Esophagus muscularis mucosa (tissue), 4 donors: ENCODE measurements around the gene SSBP2. TPM values are rescaled to one million over a fixed set of nuclear protein-coding genes. Genes with fewer than 3 reads are reported as not detected.

ENCODE experiments used
- DNase-seq: peaks from one replicate; pipeline ENCODE4 v3.0.0-alpha.2; 2017; ENCODE audit errors: extremely low spot score
- H3K27ac ChIP-seq, 4 donors: fragments of 200-600 bp; sonication (generic); replicated peaks in 1 of 4; 1 replicate in 3 of 4; 2 replicates in 1 of 4; pipeline ENCODE4 v1.5.1; 2016 to 2019; ENCODE audit warnings: mild to moderate bottlenecking in 1 of 4
- H3K27me3 ChIP-seq, 4 donors: fragments of 200-600 bp; sonication (generic); one replicate each; pipeline versions ENCODE4 v1.5.1 to v1.6.0; 2016 to 2019
- H3K36me3 ChIP-seq, 4 donors: fragments of 200-600 bp; sonication (generic); one replicate each; pipeline ENCODE4 v1.5.1; 2016 to 2019
- H3K4me1 ChIP-seq, 4 donors: fragments of 200-600 bp; sonication (generic); one replicate each; pipeline ENCODE4 v1.5.1; 2016 to 2019
- H3K4me3 ChIP-seq, 4 donors: fragments of 200-600 bp; sonication (generic); 1 replicate in 2 of 4; 2 replicates in 2 of 4; pipeline ENCODE4 v1.5.1; 2016 to 2019; ENCODE audit warnings: mild to moderate bottlenecking in 4 of 4, moderate library complexity in 1 of 4
- H3K9me3 ChIP-seq, 4 donors: fragments of 200-600 bp; sonication (generic); 1 replicate in 3 of 4; 2 replicates in 1 of 4; pipeline ENCODE4 v1.5.1; 2016 to 2019
- CTCF ChIP-seq, 3 experiments: fragments of 200-600 bp in 2 of 3; fragments of 450-650 bp in 1 of 3; sonication (generic) in 2 of 3; IDR thresholded peaks; one replicate each; pipeline ENCODE4 v1.5.1; 2017 to 2019; ENCODE audit warnings: antibody characterized with exemption in 3 of 3, mild to moderate bottlenecking in 2 of 3, moderate library complexity in 1 of 3
- EP300 ChIP-seq: sonication (generic); formaldehyde crosslinking; IDR thresholded peaks from one replicate; pipeline ENCODE4 v1.6.1; 2017; ENCODE audit warnings: antibody characterized with exemption
- POLR2A ChIP-seq: fragments of 450-650 bp; IDR thresholded peaks from one replicate; pipeline ENCODE4 v1.6.1; 2017; ENCODE audit warnings: antibody characterized with exemption, moderate library complexity, mild to moderate bottlenecking, low read depth
- POLR2AphosphoS5 ChIP-seq, 2 donors: sonication (generic); formaldehyde crosslinking; IDR thresholded peaks; one replicate each; pipeline ENCODE4 v1.6.1; 2017; ENCODE audit warnings: antibody characterized with exemption in 2 of 2
- WGBS: methylation state at CpG from one replicate; pipeline ENCODE4 v1.1.5; 2018; 5-methylcytosine and 5-hydroxymethylcytosine counted together
- intact Hi-C: fragments of 100-400 bp; cut with DNase I; formaldehyde crosslinking; loops from one replicate; pipeline ENCODE4 v1.15.1; 2023
- total RNA-seq, 4 donors: library from RNA; depleted of rRNA; stranded (reverse); fragments of >200 nt; gene quantifications; one replicate each; pipeline versions ENCODE4 v1.1.0 to v1.2.1, GENCODE V29; 2016

Gene SSBP2
- total RNA-seq, 4 donors from 2014 or later, result 62.9 to 97.2 (median 74.2) TPM

- 1% methylated on average over 15 of the region's 90 CpGs for WGBS
- intact Hi-C loops, result loop anchor here (1.0 to 5.0 kb wide), 3 partner anchors 101 to 323 kb away; partner anchors contain the start of gene ATG10
- no peak for DNase-seq
- no peaks in the 10 kb centered on the region for H3K27me3 ChIP-seq
- no peaks in the 10 kb centered on the region for H3K9me3 ChIP-seq
- H3K27ac ChIP-seq, result peak overlapping the region; percentile 96 to 100 (median 98)
- TF ChIP-seq POLR2A, result peak; percentile 26
- TF ChIP-seq POLR2AphosphoS5 (IDR thresholded peaks at IDR 0.05), result no peak
- no peak for TF ChIP-seq CTCF (IDR thresholded peaks at IDR 0.05)
- no peak for TF ChIP-seq EP300
- H3K4me3 ChIP-seq, result peak overlapping the region; percentile 87 to 93 (median 93)
- H3K4me1 ChIP-seq, result peaks cover 27 to 81% (median 75%) of the 10 kb centered on the region in 4 donors
- no peaks in the 10 kb centered on the region for H3K36me3 ChIP-seq
These were observed 439 bp downstream of the SSBP2 start for GRCh38 chr5:81750308-81751008.

GRCh38 chr5:81749561-81750307 is 1.2 kb downstream of the SSBP2 start:
- intact Hi-C loops, result loop anchor here (2.0 to 10.0 kb wide), 4 partner anchors 223 to 445 kb away; partner anchors contain the start of genes ATG10 and ZCCHC9
- H3K27me3 ChIP-seq, result no peaks in the 10 kb centered on the region
- H3K4me1 ChIP-seq, result peaks cover 20 to 82% (median 75%) of the 10 kb centered on the region in 4 donors
- under 1% methylated on average over 24 of the region's 61 CpGs for WGBS
- no peak for TF ChIP-seq POLR2A
- no peak for TF ChIP-seq EP300
- TF ChIP-seq CTCF (IDR thresholded peaks at IDR 0.05), result no peak
- TF ChIP-seq POLR2AphosphoS5 (IDR thresholded peaks at IDR 0.05), result no peak
- no peaks in the 10 kb centered on the region for H3K36me3 ChIP-seq
- peak overlapping the region; percentile 96 to 100 (median 98) for H3K27ac ChIP-seq
- H3K4me3 ChIP-seq, result peak overlapping the region; percentile 87 to 93 (median 93)
- no peaks in the 10 kb centered on the region for H3K9me3 ChIP-seq
- DNase-seq, result no peak

- Histone ChIP-seq H3K9me3 (no peaks in the 10 kb centered on the region), H3K4me3 (peak overlapping the region; percentile 87 to 93 (median 93)), H3K27ac (peak overlapping the region; percentile 96 to 100 (median 98)), H3K36me3 (no peaks in the 10 kb centered on the region), H3K4me1 (peaks cover 14 to 77% (median 73%) of the 10 kb centered on the region in 4 donors), H3K27me3 (no peaks in the 10 kb centered on the region)
- no peak for DNase-seq
- intact Hi-C loops, result loop anchor here (2.0 to 10.0 kb wide), 2 partner anchors 240 to 444 kb away; partner anchors contain the start of gene ZCCHC9
- 21% methylated on average over 6 of the region's 6 CpGs for WGBS
- TF ChIP-seq CTCF (IDR thresholded peaks at IDR 0.05), result no peak
- no peak for TF ChIP-seq POLR2AphosphoS5 (IDR thresholded peaks at IDR 0.05)
- TF ChIP-seq EP300, result no peak
- no peak for TF ChIP-seq POLR2A
These were observed 1.7 kb downstream of the SSBP2 start for GRCh38 chr5:81749192-81749560.

GRCh38 chr5:81748556-81748955 is 2.3 kb downstream of the SSBP2 start:
- no peaks in the 10 kb centered on the region for H3K27me3 ChIP-seq
- no peaks in the 10 kb centered on the region for H3K9me3 ChIP-seq
- H3K4me3 ChIP-seq, result peak overlapping the region; percentile 87 to 93 (median 93)
- intact Hi-C loops, result loop anchor here (2.0 to 10.0 kb wide), 2 partner anchors 240 to 444 kb away; partner anchors contain the start of gene ZCCHC9
- H3K36me3 ChIP-seq, result no peaks in the 10 kb centered on the region
- TF ChIP-seq POLR2AphosphoS5 (IDR thresholded peaks at IDR 0.05) (no peak), EP300 (no peak), CTCF (IDR thresholded peaks at IDR 0.05) (peak in 1 of 3 experiments; percentile 14)
- no peak for DNase-seq
- peaks cover 13 to 71% (median 70%) of the 10 kb centered on the region in 4 donors for H3K4me1 ChIP-seq
- 49% methylated on average over 3 of the region's 3 CpGs for WGBS
- H3K27ac ChIP-seq, result peak overlapping the region in 2 of 4 donors; percentile 96 to 99
